ENCODE measurements around the gene PDAP1.
"Not testable (repeated sequence)": the region's sequence is repeated elsewhere in the genome, so short reads cannot be mapped to it uniquely, and the experiment has no call there.

GRCh38 chr7:99379693-99380031 is 28.7 kb downstream of the PDAP1 start:
- TF ChIP-seq REST (IDR thresholded peaks at IDR 0.05; ENCODE audit: low read depth); ZBTB33 (IDR thresholded peaks at IDR 0.05; ENCODE audit: extremely low read depth, insufficient replicate concordance, low read length); CTCF (IDR thresholded peaks at IDR 0.05 in 2 of 3, conservative IDR thresholded peaks at IDR 0.05 in 1 of 3; ENCODE audit: borderline replicate concordance in 1 of 3, insufficient read depth in 1 of 3, low read depth in 2 of 3, low read length in 2 of 3); EZH2phosphoT487 (IDR thresholded peaks at IDR 0.05; ENCODE audit: borderline replicate concordance): not testable (repeated sequence)
